HG02970 (cell line): ENCODE data around the gene CMC1.
A peak's percentile ranks its signal among the peaks of the same experiment; 100 is the strongest.

ENCODE experiments used
- ATAC-seq: cut with Tn5 transposase; IDR thresholded peaks from one replicate; pipeline ENCODE4 v1.9.1; 2021; ENCODE audit warnings: mild to moderate bottlenecking, moderate library complexity, moderate number of reproducible peaks; ENCODE audit not compliant: unreplicated experiment, low FRiP score

Gene CMC1

DNA sequence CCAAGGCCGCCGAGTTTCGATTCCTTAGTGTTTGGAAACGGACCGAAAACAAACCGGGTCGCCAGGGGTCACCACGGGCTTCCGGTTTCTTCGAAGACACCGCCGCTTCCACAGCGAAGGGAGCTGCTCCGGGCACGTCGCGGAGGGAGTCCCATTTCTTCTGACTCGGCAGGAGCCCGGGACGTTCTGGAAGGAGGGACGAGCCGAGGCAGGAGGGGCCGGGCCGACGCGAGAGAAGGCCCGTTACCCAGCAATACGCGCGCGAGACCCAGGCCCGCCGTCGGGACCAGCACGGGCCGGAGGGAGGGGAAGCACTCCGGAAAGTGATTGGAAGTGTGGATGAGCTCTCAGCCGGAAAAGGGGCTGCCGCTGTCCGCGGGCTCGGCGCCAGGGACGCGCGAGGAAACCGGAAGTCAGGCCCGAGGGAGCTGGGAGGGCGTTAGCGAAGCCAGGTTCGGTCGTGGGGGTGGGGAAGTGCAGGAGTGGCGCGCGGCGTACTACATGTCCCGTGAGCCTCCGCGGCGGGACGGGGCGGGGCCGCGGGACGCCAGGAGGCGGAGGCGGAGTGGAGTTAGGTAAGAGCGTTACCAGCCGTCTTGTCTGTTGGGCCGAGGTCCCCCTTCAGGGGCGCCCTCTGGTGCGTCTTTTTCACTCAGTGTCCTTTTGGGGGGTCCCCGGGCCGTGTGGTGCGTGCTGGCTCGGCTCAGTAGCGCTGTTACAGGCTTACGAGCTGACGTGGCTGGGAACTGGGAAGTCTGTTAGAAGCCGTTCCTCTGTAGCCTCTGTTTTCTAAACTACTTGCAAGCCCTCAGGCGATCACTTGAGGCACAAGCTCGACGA is 107.4 kb downstream of the CMC1 start, which contains the start of the genes AZI2 and ZCWPW2:
TSS of gene AZI2 (minus strand) at position 196 of the 840 bp plus-strand sequence. CDS start 8,207 bp downstream, outside the sequence.
TSS of gene ZCWPW2 (plus strand) at position 93 of the 840 bp plus-strand sequence. CDS start 64,348 bp downstream, outside the sequence.
- ATAC-seq: peak; percentile 94

GRCh38 chr3:28349469-28350000 is 108.1 kb downstream of the CMC1 start:
- no peak for ATAC-seq
